Endothelial cell of umbilical vein (primary cell): Measurements from ENCODE around the gene FGF12. TPM values are rescaled to one million over a fixed set of nuclear protein-coding genes. Genes with fewer than 3 reads are reported as not detected.
A peak's percentile ranks its signal among the peaks of the same experiment; 100 is the strongest.

ENCODE experiments used
- BruUV-seq: library from RNA; stranded (reverse); fragments of 400-500 nt; replicated peaks from 2 replicates; lab custom pipeline; 2021; lab: Mats Ljungman, UMichigan
- CTCF ChIA-PET: fragments of 300-600, 350-600 bp; sonication (Branson Sonifier 250); formaldehyde crosslinking; loops from one replicate; lab custom pipeline; 2021; ENCODE audit warnings: antibody characterized with exemption, inconsistent platforms; lab: Charles Lee
- POLR2A ChIA-PET: fragments of 300-600, 350-600 bp; sonication (Branson Sonifier 250); formaldehyde crosslinking; loops from one replicate; lab custom pipeline; 2021; ENCODE audit warnings: antibody characterized with exemption, inconsistent platforms; lab: Charles Lee
- DNase-seq: peaks from one replicate; pipeline ENCODE4 v3.0.0-alpha.2; 2011; ENCODE audit warnings: low read depth, low spot score
- FAIRE-seq: peaks from 2 replicates; lab custom pipeline; 2011; peaks lifted over from hg19 to GRCh38; lab: Jason Lieb, UNC
- H2AFZ ChIP-seq: 2 replicates; pipeline ENCODE4 v1.6.0; 2012; ENCODE audit warnings: low read depth, low read length, control low read depth, inconsistent platforms
- H3K27ac ChIP-seq: 2 replicates; pipeline ENCODE4 v1.5.1; 2011; ENCODE audit warnings: low read depth, mild to moderate bottlenecking, control low read depth, low read length, moderate library complexity; ENCODE audit not compliant: insufficient read depth
- H3K27me3 ChIP-seq, 2 experiments: 2 replicates each; pipeline versions ENCODE4 v1.6.0 to v1.6.1; 2011; ENCODE audit warnings: low read length in 2 of 2, mixed read lengths in 1 of 2; ENCODE audit not compliant: control insufficient read depth in 2 of 2, insufficient read depth in 2 of 2
- H3K36me3 ChIP-seq, 2 experiments: 2 replicates in 1 of 2; 3 replicates in 1 of 2; pipeline ENCODE4 v1.5.1; 2011; ENCODE audit warnings: low read length in 2 of 2, mild to moderate bottlenecking in 1 of 2, moderate library complexity in 1 of 2; ENCODE audit not compliant: control insufficient read depth in 2 of 2, insufficient read depth in 2 of 2; ENCODE audit errors: extremely low read depth in 1 of 2
- H3K4me1 ChIP-seq: 3 replicates; pipeline ENCODE4 v1.5.1; 2011; ENCODE audit warnings: mild to moderate bottlenecking, low read length; ENCODE audit not compliant: control insufficient read depth, insufficient read depth; ENCODE audit errors: extremely low read depth
- H3K4me2 ChIP-seq: 2 replicates; pipeline ENCODE4 v1.6.1; 2011; ENCODE audit warnings: low read length, control low read depth, mixed read lengths; ENCODE audit not compliant: insufficient read depth
- H3K4me3 ChIP-seq, 3 experiments: fragments of 200-600 bp in 1 of 3; sonication (generic), shearing (Covaris generic) in 1 of 3; replicated peaks in 1 of 3; 2 replicates each; pipeline ENCODE4 v1.5.1; 2011 to 2016; ENCODE audit warnings: control low read depth in 3 of 3, low read length in 3 of 3, mild to moderate bottlenecking in 2 of 3, inconsistent platforms in 1 of 3, low read depth in 1 of 3, moderate library complexity in 1 of 3; ENCODE audit not compliant: insufficient read depth in 1 of 3
- H3K79me2 ChIP-seq: 2 replicates; pipeline ENCODE4 v1.6.0; 2012; ENCODE audit warnings: low read length, inconsistent platforms; ENCODE audit not compliant: control insufficient read depth, insufficient read depth
- H3K9ac ChIP-seq: replicated peaks from 2 replicates; pipeline ENCODE3; 2011; ENCODE audit warnings: low read length, control low read depth; ENCODE audit not compliant: insufficient read depth; ENCODE audit errors: extremely low read depth
- H3K9me1 ChIP-seq: replicated peaks from 3 replicates; pipeline ENCODE4 v1.6.0; 2011; ENCODE audit warnings: mild to moderate bottlenecking, low read length; ENCODE audit not compliant: control insufficient read depth, insufficient read depth; ENCODE audit errors: extremely low read depth
- H3K9me3 ChIP-seq: replicated peaks from 2 replicates; pipeline ENCODE4 v1.5.1; 2012; ENCODE audit warnings: low read length, inconsistent platforms; ENCODE audit not compliant: control insufficient read depth, insufficient read depth
- H4K20me1 ChIP-seq: replicated peaks from 2 replicates; pipeline ENCODE3; 2011; ENCODE audit warnings: mild to moderate bottlenecking, low read length; ENCODE audit not compliant: control insufficient read depth, insufficient read depth; ENCODE audit errors: extremely low read depth
- FOS ChIP-seq: IDR thresholded peaks from 2 replicates; pipeline ENCODE4 v1.6.1; 2011; ENCODE audit warnings: mild to moderate bottlenecking, low read length, moderate library complexity, borderline replicate concordance; ENCODE audit not compliant: insufficient read depth
- MAX ChIP-seq: IDR thresholded peaks from 2 replicates; pipeline ENCODE4 v1.6.1; 2011; ENCODE audit not compliant: insufficient read depth, insufficient read length
- MYC ChIP-seq: IDR thresholded peaks from one replicate; pipeline ENCODE4 v1.6.1; 2011; ENCODE audit warnings: mild to moderate bottlenecking, low read depth, low read length
- dilution Hi-C: fragments of 300-500 bp; cut with MboI; formaldehyde crosslinking; loops from one replicate; pipeline ENCODE4 v1.15.0; 2019; ENCODE audit warnings: low sequenced_read_pairs; ENCODE audit not compliant: extremely low pct_ligation_motif_present
- intact Hi-C: fragments of 100-400 bp; cut with micrococcal nuclease; formaldehyde crosslinking; loops from one replicate; pipeline ENCODE4 v1.10.0; 2022
- polyA plus RNA-seq, 4 experiments: library from polyadenylated mRNA; depleted of rRNA in 3 of 4; stranded (reverse) in 3 of 4; unstranded in 1 of 4; fragments of >200 nt; gene quantifications; 2 replicates each; pipeline versions ENCODE4 v1.2.1 to v1.2.3, GENCODE V29; 2011 to 2012; ENCODE audit warnings: missing spikeins in 1 of 4
- total RNA-seq: library from RNA; stranded (reverse); gene quantifications from 2 replicates; pipeline ENCODE4 v1.2.3, GENCODE V29; 2021
- TF ChIP-seq, protein P1 (sequence below), 2 donors: IDR thresholded peaks; 1 replicate in 1 of 2; 2 replicates in 1 of 2; pipeline ENCODE4 v1.5.1; 2011; ENCODE audit warnings: low read length in 2 of 2, mild to moderate bottlenecking in 2 of 2, moderate library complexity in 2 of 2, control low read depth in 1 of 2, inconsistent platforms in 1 of 2, low read depth in 1 of 2; ENCODE audit not compliant: insufficient read depth in 1 of 2; ENCODE audit errors: extremely low read depth in 1 of 2

The FGF12 gene
- total and polyA plus RNA-seq, 2 donors (not counting 3 experiments of a cell fraction or from before 2014, with no cell fraction given) = 0.72 to 2.5 TPM

- Histone ChIP-seq H3K4me2 (no peak overlapping the region), H2AFZ (no peak overlapping the region), H4K20me1 (no peaks in the 10 kb centered on the region), H3K9me1 (no peaks in the 10 kb centered on the region), H3K4me1 (no peaks in the 10 kb centered on the region), H3K36me3 (no peaks in the 10 kb centered on the region), H3K27me3 (peaks cover 3 to 10% of the 10 kb centered on the region in 2 experiments), H3K9ac (no peak overlapping the region), H3K79me2 (no peaks in the 10 kb centered on the region), H3K4me3 (no peak overlapping the region), H3K9me3 (no peaks in the 10 kb centered on the region), H3K27ac (no peak overlapping the region)
- no TSS peak for BruUV-seq
- dilution Hi-C loops (no loop called here), intact Hi-C loops (loop anchor here (1.0 to 2.0 kb wide), 6 partner anchors 99 to 1006 kb away; no protein-coding TSS in a partner anchor)
- FAIRE-seq (peak; percentile 73), DNase-seq (peak; percentile 72)
- CTCF ChIA-PET = interaction anchor here (1.0 to 6.5 kb wide), 8 partner anchors 96 to 1007 kb away, joined by 3 to 46 read pairs (median 4); no protein-coding TSS in a partner anchor
- POLR2A ChIA-PET = no interaction called here
- TF ChIP-seq, protein P1, sequence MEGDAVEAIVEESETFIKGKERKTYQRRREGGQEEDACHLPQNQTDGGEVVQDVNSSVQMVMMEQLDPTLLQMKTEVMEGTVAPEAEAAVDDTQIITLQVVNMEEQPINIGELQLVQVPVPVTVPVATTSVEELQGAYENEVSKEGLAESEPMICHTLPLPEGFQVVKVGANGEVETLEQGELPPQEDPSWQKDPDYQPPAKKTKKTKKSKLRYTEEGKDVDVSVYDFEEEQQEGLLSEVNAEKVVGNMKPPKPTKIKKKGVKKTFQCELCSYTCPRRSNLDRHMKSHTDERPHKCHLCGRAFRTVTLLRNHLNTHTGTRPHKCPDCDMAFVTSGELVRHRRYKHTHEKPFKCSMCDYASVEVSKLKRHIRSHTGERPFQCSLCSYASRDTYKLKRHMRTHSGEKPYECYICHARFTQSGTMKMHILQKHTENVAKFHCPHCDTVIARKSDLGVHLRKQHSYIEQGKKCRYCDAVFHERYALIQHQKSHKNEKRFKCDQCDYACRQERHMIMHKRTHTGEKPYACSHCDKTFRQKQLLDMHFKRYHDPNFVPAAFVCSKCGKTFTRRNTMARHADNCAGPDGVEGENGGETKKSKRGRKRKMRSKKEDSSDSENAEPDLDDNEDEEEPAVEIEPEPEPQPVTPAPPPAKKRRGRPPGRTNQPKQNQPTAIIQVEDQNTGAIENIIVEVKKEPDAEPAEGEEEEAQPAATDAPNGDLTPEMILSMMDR (IDR thresholded peaks at IDR 0.05; ENCODE audit: extremely low read depth in 1 of 2, insufficient read depth in 1 of 2, low read depth in 1 of 2, low read length in 2 of 2) = peak; percentile 52
- TF ChIP-seq FOS = no peak
Observed at GRCh38 chr3:192566706-192567290, 160.5 kb downstream of the FGF12 start.

DNA sequence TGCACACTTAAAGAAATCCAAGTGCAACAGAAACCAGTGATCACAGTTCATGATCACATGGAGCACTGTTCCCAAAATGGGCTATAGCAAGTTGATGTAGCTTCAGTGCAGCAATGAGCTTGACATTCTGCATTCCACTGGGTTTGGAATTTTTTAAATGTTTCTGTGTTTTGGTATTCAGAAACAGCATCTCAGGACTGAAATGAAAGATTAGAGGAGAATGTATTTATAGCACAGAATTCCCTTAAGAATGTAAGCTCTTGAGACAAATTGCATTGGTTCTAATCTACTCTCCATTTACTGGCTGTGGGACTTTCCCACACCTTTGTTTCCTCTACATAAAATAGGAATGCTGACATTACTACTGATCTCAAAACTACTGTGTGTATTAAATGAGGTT, 162.7 kb downstream of the FGF12 start:
- H2AFZ ChIP-seq = no peak overlapping the region
- H3K27ac ChIP-seq = no peak overlapping the region
- dilution Hi-C loops = no loop called here
- no TSS peak for BruUV-seq
- intact Hi-C loops = no loop called here
- POLR2A ChIA-PET = no interaction called here
- no peak overlapping the region for H3K4me3 ChIP-seq
- no peaks in the 10 kb centered on the region for H3K36me3 ChIP-seq
- H3K27me3 ChIP-seq = peaks cover 0 to 6% of the 10 kb centered on the region in 2 experiments
- DNase-seq = no peak
- no peaks in the 10 kb centered on the region for H3K9me1 ChIP-seq
- TF ChIP-seq FOS (no peak), MAX (no peak), MYC (no peak)
- TF ChIP-seq, protein P1 (IDR thresholded peaks at IDR 0.05; ENCODE audit: extremely low read depth in 1 of 2, insufficient read depth in 1 of 2, low read depth in 1 of 2, low read length in 2 of 2) = no peak
- no peaks in the 10 kb centered on the region for H4K20me1 ChIP-seq
- no peaks in the 10 kb centered on the region for H3K9me3 ChIP-seq
- CTCF ChIA-PET = interaction anchor here (1.2 to 6.5 kb wide), 3 partner anchors 95 to 1008 kb away, joined by 3 to 46 read pairs (median 6); no protein-coding TSS in a partner anchor
- FAIRE-seq = no peak
- no peaks in the 10 kb centered on the region for H3K4me1 ChIP-seq
- H3K9ac ChIP-seq = no peak overlapping the region
- H3K4me2 ChIP-seq = no peak overlapping the region
- H3K79me2 ChIP-seq = no peaks in the 10 kb centered on the region
